IMR-90 (cell line): ENCODE results near the gene GUCA1C. TPM values are rescaled to one million over a fixed set of nuclear protein-coding genes. Genes with fewer than 3 reads are reported as not detected.

ENCODE experiments used
- ATAC-seq: fragments of 200-7000 bp; cut with Tn5 transposase; 2 replicates; pipeline ENCODE4 v1.9.1; 2020; ENCODE audit warnings: low read depth, mild to moderate bottlenecking, moderate library complexity
- BruUV-seq: library from RNA; stranded (reverse); fragments of 400-500 nt; replicated peaks from 2 replicates; lab custom pipeline; 2021; lab: Mats Ljungman, UMichigan
- CTCF ChIA-PET: fragments of 300-600 bp; formaldehyde crosslinking; extraction: SDS; loops from one replicate; lab custom pipeline; 2021; ENCODE audit warnings: antibody characterized with exemption; lab: Yijun Ruan, JAX
- POLR2A ChIA-PET: fragments of 300-600 bp; sonication (Branson Sonifier 250); formaldehyde crosslinking; loops from one replicate; lab custom pipeline; 2022; ENCODE audit warnings: antibody characterized with exemption; ENCODE audit not compliant: unreplicated experiment; lab: Charles Lee
- DNase-seq: peaks from one replicate; pipeline ENCODE4 v3.0.0; 2013
- H2AFZ ChIP-seq: replicated peaks from 2 replicates; pipeline ENCODE3; 2013; ENCODE audit warnings: low read length, mild to moderate bottlenecking; ENCODE audit not compliant: poor library complexity
- H2AK5ac ChIP-seq: 2 replicates; pipeline ENCODE4 v1.6.1; 2013; ENCODE audit warnings: low read depth, low read length, inconsistent platforms
- H2AK9ac ChIP-seq: replicated peaks from 2 replicates; pipeline ENCODE3; 2013; ENCODE audit warnings: mild to moderate bottlenecking, low read depth, low read length, moderate library complexity; ENCODE audit not compliant: poor library complexity
- H2BK120ac ChIP-seq: 2 replicates; pipeline ENCODE4 v1.6.1; 2013; ENCODE audit warnings: low read depth, low read length, inconsistent platforms
- H2BK15ac ChIP-seq: 3 replicates; pipeline ENCODE4 v1.6.1; 2013; ENCODE audit warnings: low read depth, low read length, inconsistent platforms
- H2BK20ac ChIP-seq: 2 replicates; pipeline ENCODE4 v1.6.1; 2013; ENCODE audit warnings: low read depth, mild to moderate bottlenecking, inconsistent platforms, low read length, moderate library complexity
- H2BK5ac ChIP-seq: 2 replicates; pipeline ENCODE4 v1.6.1; 2013; ENCODE audit warnings: mild to moderate bottlenecking, low read depth, low read length, inconsistent platforms; ENCODE audit not compliant: poor library complexity, severe bottlenecking
- H3K14ac ChIP-seq: replicated peaks from 2 replicates; pipeline ENCODE4 v1.6.1; 2013; ENCODE audit warnings: low read depth, low read length, inconsistent platforms
- H3K18ac ChIP-seq: 2 replicates; pipeline ENCODE4 v1.6.1; 2013; ENCODE audit warnings: low read depth, low read length, control low read depth
- H3K23ac ChIP-seq: 2 replicates; pipeline ENCODE4 v1.6.1; 2013; ENCODE audit warnings: low read depth, low read length, inconsistent platforms
- H3K27ac ChIP-seq: 2 replicates; pipeline ENCODE4 v1.5.1; 2013; ENCODE audit warnings: mild to moderate bottlenecking, control low read depth, low read length; ENCODE audit not compliant: insufficient read depth
- H3K27me3 ChIP-seq: 2 replicates; pipeline ENCODE4 v1.6.1; 2013; ENCODE audit warnings: low read length; ENCODE audit not compliant: control insufficient read depth, insufficient read depth
- H3K36me3 ChIP-seq: 2 replicates; pipeline ENCODE4 v1.6.1; 2013; ENCODE audit warnings: low read length, mixed read lengths; ENCODE audit not compliant: control insufficient read depth, insufficient read depth
- H3K4ac ChIP-seq: 2 replicates; pipeline ENCODE4 v1.6.1; 2013; ENCODE audit warnings: low read depth, low read length, inconsistent platforms
- H3K4me1 ChIP-seq: 2 replicates; pipeline ENCODE4 v1.6.1; 2013; ENCODE audit warnings: low read length, mixed read lengths; ENCODE audit not compliant: control insufficient read depth, insufficient read depth
- H3K4me2 ChIP-seq: 2 replicates; pipeline ENCODE4 v1.6.1; 2013; ENCODE audit warnings: low read depth, mild to moderate bottlenecking, control low read depth, low read length, moderate library complexity
- H3K4me3 ChIP-seq: 2 replicates; pipeline ENCODE4 v1.5.1; 2013; ENCODE audit warnings: low read depth, mild to moderate bottlenecking, control low read depth, low read length, moderate library complexity; ENCODE audit not compliant: insufficient read depth
- H3K56ac ChIP-seq: 2 replicates; pipeline ENCODE4 v1.6.1; 2013; ENCODE audit warnings: low read length, inconsistent platforms; ENCODE audit not compliant: insufficient read depth; ENCODE audit errors: extremely low read depth
- H3K79me1 ChIP-seq, 2 experiments: 2 replicates each; pipeline ENCODE4 v1.6.1; 2013; ENCODE audit warnings: low read length in 2 of 2, inconsistent platforms in 1 of 2, low read depth in 1 of 2
- H3K9ac ChIP-seq: 2 replicates; pipeline ENCODE4 v1.6.1; 2013; ENCODE audit warnings: low read depth, low read length, control low read depth
- H3K9me1 ChIP-seq: 2 replicates; pipeline ENCODE4 v1.6.1; 2013; ENCODE audit warnings: low read length, inconsistent platforms; ENCODE audit not compliant: insufficient read depth
- H3K9me3 ChIP-seq: 2 replicates; pipeline ENCODE4 v1.6.1; 2013; ENCODE audit warnings: low read length; ENCODE audit not compliant: control insufficient read depth, insufficient read depth
- H4K20me1 ChIP-seq: 2 replicates; pipeline ENCODE4 v1.6.1; 2013; ENCODE audit warnings: low read length, inconsistent platforms; ENCODE audit not compliant: insufficient read depth
- H4K5ac ChIP-seq: 2 replicates; pipeline ENCODE4 v1.6.1; 2013; ENCODE audit warnings: mild to moderate bottlenecking, low read depth, low read length, control low read depth
- H4K8ac ChIP-seq, 2 experiments: 2 replicates each; pipeline ENCODE4 v1.6.1; 2013; ENCODE audit warnings: low read depth in 2 of 2, low read length in 2 of 2, control low read depth in 1 of 2, inconsistent platforms in 1 of 2
- H4K91ac ChIP-seq: 2 replicates; pipeline ENCODE4 v1.6.1; 2013; ENCODE audit warnings: low read depth, low read length, inconsistent platforms; ENCODE audit not compliant: insufficient read depth
- CHD1 ChIP-seq: IDR thresholded peaks from 2 replicates; pipeline ENCODE4 v1.6.1; 2012; ENCODE audit warnings: low read depth, low read length, improper control_type of control experiment
- FOS ChIP-seq: fragments of 150-350 bp; IDR thresholded peaks from 2 replicates; pipeline ENCODE4 v1.6.1; 2016; ENCODE audit warnings: low read depth, low read length
- MAFK ChIP-seq: IDR thresholded peaks from 2 replicates; pipeline ENCODE4 v1.6.1; 2012; ENCODE audit warnings: low read depth, low read length, improper control_type of control experiment
- MAZ ChIP-seq: IDR thresholded peaks from 2 replicates; pipeline ENCODE4 v1.6.1; 2012; ENCODE audit warnings: low read depth, mild to moderate bottlenecking, low read length, improper control_type of control experiment, moderate library complexity, borderline replicate concordance
- MXI1 ChIP-seq: IDR thresholded peaks from 2 replicates; pipeline ENCODE4 v1.6.1; 2012; ENCODE audit warnings: low read depth, mild to moderate bottlenecking, low read length, moderate library complexity, borderline replicate concordance
- NFE2L2 ChIP-seq: fragments of 150-350 bp; IDR thresholded peaks from 2 replicates; pipeline ENCODE4 v1.6.1; 2016; ENCODE audit warnings: low read depth, mild to moderate bottlenecking, low read length
- RCOR1 ChIP-seq: IDR thresholded peaks from 2 replicates; pipeline ENCODE4 v1.6.1; 2012; ENCODE audit warnings: mild to moderate bottlenecking, low read length, improper control_type of control experiment; ENCODE audit not compliant: insufficient replicate concordance
- RFX5 ChIP-seq: IDR thresholded peaks from 2 replicates; pipeline ENCODE4 v1.8.0; 2012; ENCODE audit warnings: low read depth, mild to moderate bottlenecking, low read length, moderate library complexity
- USF2 ChIP-seq: fragments of 150-350 bp; IDR thresholded peaks from 2 replicates; pipeline ENCODE4 v1.6.1; 2017; ENCODE audit warnings: mild to moderate bottlenecking, antibody characterized with exemption, low read length, low read depth
- WGBS, 2 experiments: methylation state at CpG; one replicate each; pipeline versions ENCODE4 v1.1.5 to v1.1.7; 2013; ENCODE audit warnings: missing lambda C conversion rate in 2 of 2; ENCODE audit not compliant: insufficient read length in 1 of 2; ENCODE audit errors: extremely low coverage in 2 of 2; 5-methylcytosine and 5-hydroxymethylcytosine counted together
- dilution Hi-C: fragments of 300-500 bp; cut with HindIII; formaldehyde crosslinking; loops from one replicate; pipeline ENCODE4 v1.14.3; 2018; ENCODE audit warnings: low sequenced_read_pairs; ENCODE audit not compliant: unreplicated experiment
- in situ Hi-C: fragments of 300-500 bp; cut with MboI; formaldehyde crosslinking; loops from 3 replicates; pipeline ENCODE4 v1.14.3; 2019; ENCODE audit warnings: low sequenced_read_pairs, inconsistent platforms, mixed read lengths
- intact Hi-C: fragments of 100-400 bp; cut with micrococcal nuclease; formaldehyde crosslinking; loops from 2 replicates; pipeline ENCODE4 v1.10.0; 2022
- polyA plus RNA-seq, 3 experiments: library from polyadenylated mRNA; depleted of rRNA; stranded (reverse); fragments of >200 nt; gene quantifications; 2 replicates each; pipeline ENCODE4 v1.2.3, GENCODE V29; 2012; ENCODE audit warnings: low replicate concordance in 1 of 3
- total RNA-seq: library from RNA; depleted of rRNA; stranded (reverse); fragments of >200 nt; gene quantifications from 2 replicates; pipeline ENCODE4 v1.2.3, GENCODE V29; 2012
- TF ChIP-seq, protein P1 (sequence below): fragments of 150-350 bp; IDR thresholded peaks from 2 replicates; pipeline ENCODE4 v1.6.1; 2016; ENCODE audit warnings: low read depth, mild to moderate bottlenecking, low read length, moderate library complexity, borderline replicate concordance

GUCA1C gene
- total and polyA plus RNA-seq, 2 of the 4 experiments (the other 2 are of a cell fraction) = not detected

DNA sequence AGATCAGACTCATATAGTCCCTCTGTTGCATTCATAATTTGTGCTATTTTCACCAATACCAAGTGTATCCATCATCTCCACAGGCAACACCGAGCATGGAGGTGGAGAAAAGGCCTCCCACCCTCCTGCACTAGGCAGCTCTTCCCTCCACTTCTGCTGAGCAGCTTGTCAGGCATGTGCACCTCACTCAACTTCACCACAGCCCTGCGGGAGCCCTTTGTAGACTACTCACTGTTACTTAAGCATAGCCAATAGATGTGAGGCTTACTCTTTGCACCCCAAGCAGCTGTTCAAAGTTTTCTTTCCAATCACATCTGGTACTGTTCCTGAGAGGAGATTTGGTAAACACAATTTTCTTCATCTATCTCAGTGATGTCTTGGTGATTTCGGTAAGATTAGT is 16.9 kb upstream of the GUCA1C start:
- Histone ChIP-seq H3K56ac (no peak overlapping the region), H2AK5ac (no peak overlapping the region), H2AFZ (peak overlapping the region; percentile 25), H2BK5ac (no peak overlapping the region), H3K79me1 (no peaks in the 10 kb centered on the region), H3K4me1 (no peaks in the 10 kb centered on the region), H2BK20ac (no peak overlapping the region), H4K8ac (no peak overlapping the region), H2BK15ac (no peak overlapping the region), H3K23ac (no peak overlapping the region), H3K14ac (no peak overlapping the region), H4K20me1 (no peaks in the 10 kb centered on the region), H4K5ac (no peak overlapping the region), H3K9ac (no peak overlapping the region), H3K9me1 (no peaks in the 10 kb centered on the region), H3K27me3 (no peaks in the 10 kb centered on the region), H2AK9ac (no peak overlapping the region), H4K91ac (no peak overlapping the region), H3K4me2 (no peak overlapping the region), H2BK120ac (no peak overlapping the region), H3K36me3 (no peaks in the 10 kb centered on the region), H3K4ac (no peak overlapping the region), H3K18ac (no peak overlapping the region), H3K27ac (no peak overlapping the region), H3K9me3 (no peaks in the 10 kb centered on the region), H3K4me3 (no peak overlapping the region)
- ChIA-PET POLR2A (interaction anchor here (0.5 kb wide), 1 partner anchor 510 kb away, joined by 5 read pairs; no protein-coding TSS in a partner anchor), CTCF (no interaction called here)
- DNase-seq (no peak), ATAC-seq (no peak)
- no CpG with 5 or more reads among the region's 3 CpGs for WGBS, 2 experiments
- TF ChIP-seq USF2 = no peak
- TF ChIP-seq MAFK = no peak
- TF ChIP-seq, protein P1, sequence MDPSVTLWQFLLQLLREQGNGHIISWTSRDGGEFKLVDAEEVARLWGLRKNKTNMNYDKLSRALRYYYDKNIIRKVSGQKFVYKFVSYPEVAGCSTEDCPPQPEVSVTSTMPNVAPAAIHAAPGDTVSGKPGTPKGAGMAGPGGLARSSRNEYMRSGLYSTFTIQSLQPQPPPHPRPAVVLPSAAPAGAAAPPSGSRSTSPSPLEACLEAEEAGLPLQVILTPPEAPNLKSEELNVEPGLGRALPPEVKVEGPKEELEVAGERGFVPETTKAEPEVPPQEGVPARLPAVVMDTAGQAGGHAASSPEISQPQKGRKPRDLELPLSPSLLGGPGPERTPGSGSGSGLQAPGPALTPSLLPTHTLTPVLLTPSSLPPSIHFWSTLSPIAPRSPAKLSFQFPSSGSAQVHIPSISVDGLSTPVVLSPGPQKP = no peak
- TF ChIP-seq CHD1 = no peak
- no peak for TF ChIP-seq RCOR1
- no peak for TF ChIP-seq FOS
- no peak for TF ChIP-seq MXI1
- TF ChIP-seq NFE2L2 = no peak
- no peak for TF ChIP-seq MAZ
- no peak for TF ChIP-seq RFX5
- dilution Hi-C loops (no loop called here), in situ Hi-C loops (no loop called here), intact Hi-C loops (no loop called here)
- no TSS peak for BruUV-seq
